ENCODE results near the gene SLC16A5. TPM values are rescaled to one million over a fixed set of nuclear protein-coding genes. Genes with fewer than 3 reads are reported as not detected.
A peak's percentile ranks its signal among the peaks of the same experiment; 100 is the strongest.

SLC16A5 gene
- total RNA-seq, 1 experiment from 2014 or later: 17.1 TPM

GRCh38 chr17:75046407-75047289 is 41.1 kb upstream of the SLC16A5 start, which contains the start of the genes ATP5PD and KCTD2:
Gene ATP5PD (minus strand): TSS chr17:75046969. CDS start chr17:75042650, 4,319 bp downstream.
Gene KCTD2 (plus strand): TSS chr17:75047225. CDS start chr17:75047251, 26 bp downstream.
- Histone ChIP-seq H2AFZ (ENCODE audit: low read length) (no peak within 1 kb of the TSS), H2AK5ac (ENCODE audit: insufficient read length, low read length) (no peak within 1 kb of the TSS), H2BK15ac (ENCODE audit: low read depth, low read length) (no peak within 1 kb of the TSS), H3K56ac (ENCODE audit: insufficient read length, low read depth, low read length) (no peak within 1 kb of the TSS), H2BK20ac (ENCODE audit: low read depth, low read length, poor library complexity, severe bottlenecking) (no peak within 1 kb of the TSS), H2BK120ac (ENCODE audit: low read depth, low read length, poor library complexity, severe bottlenecking) (no peak within 1 kb of the TSS), H3K79me2 (ENCODE audit: insufficient read depth, low read length) (peaks cover 13% of the 10 kb centered on the region; the same call in 1 of the 2 replicates), H3K4me2 (ENCODE audit: insufficient read depth, insufficient read length, low read length) (peak within 1 kb of the TSS; percentile 96), H3K18ac (ENCODE audit: insufficient read length, low read depth, low read length) (peak within 1 kb of the TSS; percentile 59), H3K4me1 (ENCODE audit: insufficient read depth, low read length) (peaks cover 7% of the 10 kb centered on the region; the same call in 1 of the 2 replicates), H2BK12ac (ENCODE audit: insufficient read length, low read depth, low read length) (no peak within 1 kb of the TSS), H3K9ac (ENCODE audit: extremely low read depth, insufficient read length, low read length) (peak within 1 kb of the TSS; percentile 76), H3K23ac (ENCODE audit: insufficient read length, low read depth, low read length) (no peak within 1 kb of the TSS), H4K91ac (ENCODE audit: insufficient read length, low read depth, low read length) (no peak within 1 kb of the TSS), H3K9me3 (ENCODE audit: control insufficient read depth, low read depth, low read length) (no peaks in the 10 kb centered on the region), H4K8ac (replicated peaks; ENCODE audit: insufficient read length, low read depth, low read length) (no peak within 1 kb of the TSS), H4K5ac (ENCODE audit: insufficient read length, low read depth, low read length) (no peak within 1 kb of the TSS), H4K20me1 (ENCODE audit: control insufficient read depth, insufficient read depth, insufficient read length) (no peaks in the 10 kb centered on the region), H3K23me2 (ENCODE audit: insufficient read length, low read depth, low read length, poor library complexity, severe bottlenecking) (peaks cover 6% of the 10 kb centered on the region), H3K4ac (ENCODE audit: low read depth, low read length) (no peak within 1 kb of the TSS), H3K79me1 (ENCODE audit: insufficient read depth, low read depth, low read length, poor library complexity, severe bottlenecking) (peaks cover 5% of the 10 kb centered on the region), H3K14ac (ENCODE audit: insufficient read depth, low read length) (peak within 1 kb of the TSS; percentile 72), H2BK5ac (ENCODE audit: insufficient read length, low read length) (peak within 1 kb of the TSS; percentile 3), H3K27ac (ENCODE audit: insufficient read length, low read depth, low read length) (no peak within 1 kb of the TSS), H3T11ph (ENCODE audit: low read length) (no peak within 1 kb of the TSS), H3K27me3 (ENCODE audit: insufficient read depth, low read length) (no peaks in the 10 kb centered on the region)
- Mint-ChIP-seq H3K9me3 (peaks cover 0 to 2% of the 10 kb centered on the region in 2 experiments; a peak in 1 of 5 replicates), H3K27ac (peak within 1 kb of the TSS; percentile 85 to 96 (median 95)), H3K4me1 (peaks cover 45 to 51% of the 10 kb centered on the region in 2 experiments), H3K4me3 (peak within 1 kb of the TSS; percentile 98 to 100), H3K36me3 (ENCODE audit: insufficient read depth in 1 of 3, low read depth in 3 of 3) (peaks cover 16 to 42% (median 27%) of the 10 kb centered on the region in 3 experiments; a peak in 6 of 7 replicates), H3K27me3 (ENCODE audit: low read depth) (no peaks in the 10 kb centered on the region)
- no peak for TF ChIP-seq CTCF (conservative IDR thresholded peaks at IDR 0.05)
- peak; percentile 99 for DNase-seq
- no CpG with 5 or more reads among the region's 72 CpGs for WGBS (ENCODE audit: extremely low coverage, insufficient read length, low lambda C conversion rate)
